ENCODE measurements around the gene DDR1. TPM values are rescaled to one million over a fixed set of nuclear protein-coding genes. Genes with fewer than 3 reads are reported as not detected.

DDR1 gene
- total RNA-seq, 1 experiment from 2014 or later = 258 TPM

- no peak overlapping the region for H3T11ph ChIP-seq (ENCODE audit: low read length)
- peaks cover 12 to 33% (median 24%) of the 10 kb centered on the region in 3 experiments for H3K36me3 Mint-ChIP-seq (ENCODE audit: insufficient read depth in 1 of 3, low read depth in 3 of 3)
- H4K5ac ChIP-seq (ENCODE audit: insufficient read length, low read depth, low read length) = no peak overlapping the region
- no peaks in the 10 kb centered on the region for H3K9me3 ChIP-seq (ENCODE audit: control insufficient read depth, low read depth, low read length)
- H3K27me3 Mint-ChIP-seq (ENCODE audit: low read depth) = peaks cover 8% of the 10 kb centered on the region; the same call in 1 of the 2 replicates
- no peak overlapping the region for H3K27ac ChIP-seq (ENCODE audit: insufficient read length, low read depth, low read length)
- no peaks in the 10 kb centered on the region for H3K79me1 ChIP-seq (ENCODE audit: insufficient read depth, low read depth, low read length, poor library complexity, severe bottlenecking)
- H2BK15ac ChIP-seq (ENCODE audit: low read depth, low read length) = no peak overlapping the region
- H2BK120ac ChIP-seq (ENCODE audit: low read depth, low read length, poor library complexity, severe bottlenecking) = no peak overlapping the region
- H2BK12ac ChIP-seq (ENCODE audit: insufficient read length, low read depth, low read length) = no peak overlapping the region
- H3K4me1 ChIP-seq (ENCODE audit: insufficient read depth, low read length) = no peaks in the 10 kb centered on the region
- H2BK5ac ChIP-seq (ENCODE audit: insufficient read length, low read length) = no peak overlapping the region
- peaks cover 31 to 37% of the 10 kb centered on the region in 2 experiments for H3K9me3 Mint-ChIP-seq
- no peak overlapping the region for H2AK5ac ChIP-seq (ENCODE audit: insufficient read length, low read length)
- no peak overlapping the region for H3K4me2 ChIP-seq (ENCODE audit: insufficient read depth, insufficient read length, low read length)
- H4K91ac ChIP-seq (ENCODE audit: insufficient read length, low read depth, low read length) = no peak overlapping the region
- H4K8ac ChIP-seq (replicated peaks; ENCODE audit: insufficient read length, low read depth, low read length) = no peak overlapping the region
- H3K4me3 Mint-ChIP-seq = no peak overlapping the region
- no peaks in the 10 kb centered on the region for H3K79me2 ChIP-seq (ENCODE audit: insufficient read depth, low read length)
- H3K27ac Mint-ChIP-seq = no peak overlapping the region; a peak in 1 of 7 replicates
- WGBS (ENCODE audit: extremely low coverage, insufficient read length, low lambda C conversion rate) = no CpG with 5 or more reads among the region's 3 CpGs
- H3K23me2 ChIP-seq (ENCODE audit: insufficient read length, low read depth, low read length, poor library complexity, severe bottlenecking) = no peaks in the 10 kb centered on the region
- no peak overlapping the region for H3K4ac ChIP-seq (ENCODE audit: low read depth, low read length)
- TF ChIP-seq CTCF (conservative IDR thresholded peaks at IDR 0.05) = no peak
- no peak overlapping the region for H3K14ac ChIP-seq (ENCODE audit: insufficient read depth, low read length)
- no peak overlapping the region for H3K23ac ChIP-seq (ENCODE audit: insufficient read length, low read depth, low read length)
- no peaks in the 10 kb centered on the region for H3K27me3 ChIP-seq (ENCODE audit: insufficient read depth, low read length)
- no peaks in the 10 kb centered on the region for H4K20me1 ChIP-seq (ENCODE audit: control insufficient read depth, insufficient read depth, insufficient read length)
- H3K18ac ChIP-seq (ENCODE audit: insufficient read length, low read depth, low read length) = no peak overlapping the region
- no peak overlapping the region for H3K9ac ChIP-seq (ENCODE audit: extremely low read depth, insufficient read length, low read length)
- no peak overlapping the region for H2AFZ ChIP-seq (ENCODE audit: low read length)
- H3K56ac ChIP-seq (ENCODE audit: insufficient read length, low read depth, low read length) = no peak overlapping the region
- DNase-seq = no peak
- H3K4me1 Mint-ChIP-seq = peaks cover 5 to 7% of the 10 kb centered on the region in 2 experiments; a peak in 3 of 4 replicates
- H2BK20ac ChIP-seq (ENCODE audit: low read depth, low read length, poor library complexity, severe bottlenecking) = no peak overlapping the region
Measured at GRCh38 chr6:30861257-30862048, 22.9 kb upstream of the DDR1 start.

Measured in H9 (cell line).